ENCODE data around the gene SSC4D.
"Not testable (repeated sequence)": the region's sequence is repeated elsewhere in the genome, so short reads cannot be mapped to it uniquely, and the experiment has no call there.

The SSC4D gene

DNA sequence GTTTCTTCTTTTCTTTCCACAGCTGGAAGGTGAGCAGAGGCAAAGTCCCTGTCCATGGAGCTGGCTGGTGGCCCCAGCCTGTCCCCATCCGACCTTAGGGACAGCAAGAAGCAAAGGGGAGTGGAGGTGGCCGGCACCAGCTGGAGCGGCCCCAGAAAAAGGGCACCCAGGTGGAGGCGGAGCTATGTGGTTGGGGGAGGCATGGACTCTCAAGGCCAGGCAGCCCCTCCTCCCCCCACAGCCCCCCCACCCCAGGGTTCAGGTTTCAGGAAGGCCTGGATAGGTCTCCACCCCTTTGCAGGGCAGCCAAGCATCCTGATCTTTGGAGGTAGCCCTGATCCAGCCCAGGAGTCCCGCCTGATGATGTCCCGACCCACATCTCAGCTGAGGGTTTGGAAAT, at the start of gene SSC4D:
TSS of gene SSC4D (minus strand) at position 161 of the 400 bp plus-strand sequence. CDS start 5,258 bp downstream, outside the sequence.
- no peak for DNase-seq

DNA sequence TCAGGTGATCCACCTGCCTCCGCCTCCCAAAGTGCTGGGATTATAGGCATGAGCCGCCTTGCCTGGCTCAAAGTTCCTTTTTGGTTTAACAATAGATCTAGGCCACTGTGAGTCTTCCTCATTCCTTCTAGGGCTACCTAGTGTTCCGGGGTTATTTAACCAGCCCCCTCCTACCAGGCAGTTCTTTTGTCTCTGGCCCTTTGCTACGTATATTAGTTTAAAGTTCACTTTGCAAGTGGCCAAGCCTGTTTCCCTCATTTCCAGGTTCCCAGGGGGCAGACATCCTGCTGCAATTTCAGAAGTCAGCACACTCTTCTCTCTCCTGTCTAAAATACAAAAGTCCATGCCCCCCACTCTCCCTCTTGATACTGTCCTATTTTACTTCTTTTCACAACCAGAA, 49.0 kb upstream of the SSC4D start:
- not testable (repeated sequence) for DNase-seq

DNA sequence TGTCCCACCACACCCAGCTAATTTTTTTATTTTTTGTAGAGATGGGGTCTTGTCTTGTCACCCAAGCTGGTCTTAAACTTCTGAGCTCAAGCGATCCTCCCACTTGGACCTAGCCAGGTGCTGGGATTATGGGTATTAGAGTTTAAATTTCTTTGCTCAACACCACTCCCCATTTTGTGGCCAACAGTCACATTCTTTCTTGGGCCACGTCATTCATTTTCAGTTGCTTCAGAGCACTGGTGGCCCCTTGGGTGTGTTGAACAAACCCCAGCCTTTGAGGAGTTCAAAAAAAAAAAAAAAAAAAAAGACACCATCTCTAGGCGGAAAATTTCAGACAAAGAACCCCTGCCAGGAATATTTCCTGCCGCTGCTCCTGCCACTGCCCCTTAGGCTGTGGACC, 47.5 kb upstream of the SSC4D start:
- not testable (repeated sequence) for DNase-seq

DNA sequence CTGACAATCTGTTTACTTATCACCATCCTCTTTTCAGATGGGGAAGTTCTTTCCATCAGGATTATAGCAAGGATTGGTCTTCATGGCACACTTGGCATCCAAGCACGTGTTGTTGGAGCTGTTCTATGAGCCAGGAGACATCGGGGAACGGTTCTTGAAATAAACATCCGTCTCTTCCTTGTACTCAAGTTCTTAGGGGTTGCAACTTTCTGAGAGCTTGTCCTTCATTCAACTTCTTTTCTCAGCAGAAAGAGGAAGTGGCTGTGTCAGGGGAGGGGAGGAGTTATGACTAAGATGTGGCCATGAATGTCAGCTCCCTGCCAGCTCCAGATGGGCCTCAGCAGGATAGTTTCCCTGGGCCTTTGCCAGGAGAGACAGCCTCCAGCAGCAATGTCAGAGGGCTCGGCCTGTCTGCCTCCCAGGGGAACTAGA, 36.1 kb upstream of the SSC4D start:
- not testable (repeated sequence) for DNase-seq

DNA sequence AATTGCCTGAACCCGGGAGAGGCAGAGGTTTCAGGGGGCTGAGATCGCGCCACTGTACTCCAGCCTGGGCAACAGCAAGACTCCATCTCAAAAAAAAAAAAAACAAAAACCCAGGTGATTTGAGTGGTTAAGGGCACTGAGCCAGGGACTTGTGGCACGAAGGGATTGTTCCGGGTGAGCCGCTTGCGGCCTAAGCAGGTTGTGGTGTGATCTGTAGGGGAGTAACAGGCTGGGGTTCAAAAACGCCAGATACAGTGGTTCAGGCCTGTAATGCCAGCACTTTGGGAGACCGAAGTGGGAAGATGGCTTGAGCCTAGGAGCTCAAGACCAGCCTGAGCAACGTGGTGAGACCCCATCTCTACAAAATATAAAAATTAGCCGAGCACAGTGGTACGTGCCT, 34.3 kb upstream of the SSC4D start:
- DNase-seq: not testable (repeated sequence)

DNA sequence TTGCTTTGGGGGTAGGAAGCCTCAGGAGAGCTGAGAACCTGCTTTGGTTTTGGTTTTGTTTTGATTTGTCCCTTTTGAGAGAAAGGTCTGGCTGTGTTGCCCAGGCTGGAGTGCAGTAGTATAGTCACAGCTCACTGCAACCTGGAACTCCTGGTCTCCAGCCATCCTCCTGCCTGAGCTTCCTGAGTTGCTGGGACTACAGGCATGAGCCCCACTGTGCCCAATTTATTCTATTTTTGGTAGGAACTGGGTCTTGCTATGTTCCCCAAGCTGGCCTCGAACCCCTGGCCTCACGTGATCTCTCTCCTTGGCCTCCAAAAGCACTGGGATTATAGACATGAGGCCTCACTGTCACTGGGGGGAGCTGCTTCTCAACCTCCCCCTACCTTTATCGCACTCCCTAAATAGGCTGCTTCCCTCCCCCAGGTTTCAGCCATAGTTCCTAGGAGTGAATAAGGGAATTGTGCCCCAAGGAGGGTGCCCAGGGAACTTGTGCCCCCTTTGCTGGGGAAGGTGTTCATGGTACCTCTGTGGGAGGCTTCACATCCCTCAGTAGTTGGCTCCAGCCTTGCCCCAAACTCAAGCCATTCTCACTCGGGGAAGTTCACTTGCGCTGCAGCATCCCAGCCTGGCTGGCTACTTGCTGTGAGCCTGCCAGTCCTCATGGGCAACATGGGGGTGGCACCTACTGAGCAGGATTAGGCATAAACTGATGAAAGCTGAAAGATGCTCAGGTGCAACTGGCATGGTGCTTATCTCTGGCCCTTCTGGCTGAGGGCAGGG, 33.4 kb upstream of the SSC4D start:
- not testable (repeated sequence) for DNase-seq

DNA sequence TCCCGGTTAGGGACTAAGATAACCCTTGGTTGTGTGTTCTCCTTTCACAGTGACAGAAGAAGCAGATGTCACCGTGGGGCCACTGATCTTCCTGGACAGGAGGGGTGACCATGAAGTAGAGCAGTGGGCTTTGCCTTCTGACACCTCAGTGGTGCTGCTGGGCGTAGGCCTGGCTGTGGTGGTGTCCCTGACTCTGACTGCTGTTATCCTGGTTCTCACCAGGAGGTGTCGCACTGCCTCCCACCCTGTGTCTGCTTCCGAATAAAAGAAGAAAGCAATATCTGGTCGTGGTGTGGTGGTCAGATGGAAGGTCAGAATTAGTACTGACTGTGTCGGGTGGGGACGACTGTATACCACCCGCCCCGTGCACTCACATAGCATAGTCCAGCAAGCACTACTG, 32.3 kb upstream of the SSC4D start:
- DNase-seq: not testable (repeated sequence)

DNA sequence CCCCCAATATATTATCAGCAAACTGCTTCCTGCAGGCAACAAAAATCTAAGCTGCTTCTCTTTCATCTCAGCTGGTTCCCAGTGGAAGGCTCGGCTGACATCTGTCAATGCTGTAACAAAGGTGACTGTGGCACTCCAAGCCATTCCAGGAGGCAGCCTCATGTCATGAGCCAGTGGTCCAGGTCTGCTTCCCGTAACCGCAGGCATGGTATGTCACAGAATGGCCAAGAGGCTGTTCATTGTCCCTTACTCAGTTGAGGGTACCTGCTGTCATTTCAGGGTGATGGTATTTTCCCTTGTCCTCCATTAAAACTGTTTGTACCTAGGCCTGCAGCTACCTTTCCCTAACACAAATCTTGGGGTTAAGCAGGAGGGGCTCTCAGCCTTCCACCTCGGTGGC, 30.9 kb upstream of the SSC4D start:
- not testable (repeated sequence) for DNase-seq

DNA sequence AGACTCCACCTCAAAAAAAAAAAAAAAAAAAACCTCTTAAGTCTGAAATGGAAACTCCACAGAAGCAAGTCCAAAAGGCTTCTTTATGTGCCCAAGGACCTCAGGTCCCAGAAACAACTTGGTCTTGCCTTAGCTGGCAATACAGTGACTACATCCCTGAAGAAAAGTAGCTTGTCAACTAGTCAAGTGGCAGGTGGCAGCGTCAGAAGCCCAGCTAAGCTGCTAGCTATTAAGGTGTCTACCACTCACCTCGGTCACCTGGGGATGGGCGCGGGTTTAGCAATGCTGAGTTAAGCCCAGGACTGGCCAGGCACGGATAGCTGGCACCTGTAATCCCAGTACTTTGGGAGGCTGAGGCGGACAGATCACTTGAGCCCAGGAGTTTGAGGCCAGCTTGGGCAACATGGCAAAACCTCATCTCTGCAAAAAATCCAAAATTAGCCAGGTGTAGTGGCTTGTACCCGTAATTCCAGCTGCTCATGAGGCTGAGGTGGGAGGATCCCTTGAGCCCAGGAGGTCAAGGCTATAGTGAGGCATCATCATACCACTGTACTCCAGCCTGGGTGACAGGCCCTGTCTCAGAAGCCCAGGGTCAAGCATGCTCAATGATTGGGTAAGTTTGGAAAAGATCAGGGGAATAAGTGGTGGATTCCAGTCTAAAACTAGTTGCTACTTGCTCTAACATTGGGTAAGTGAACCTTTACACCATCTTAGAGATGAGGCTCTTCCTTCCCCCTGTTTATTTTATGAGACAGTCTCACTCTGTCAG, 29.8 kb upstream of the SSC4D start:
- DNase-seq: not testable (repeated sequence)

DNA sequence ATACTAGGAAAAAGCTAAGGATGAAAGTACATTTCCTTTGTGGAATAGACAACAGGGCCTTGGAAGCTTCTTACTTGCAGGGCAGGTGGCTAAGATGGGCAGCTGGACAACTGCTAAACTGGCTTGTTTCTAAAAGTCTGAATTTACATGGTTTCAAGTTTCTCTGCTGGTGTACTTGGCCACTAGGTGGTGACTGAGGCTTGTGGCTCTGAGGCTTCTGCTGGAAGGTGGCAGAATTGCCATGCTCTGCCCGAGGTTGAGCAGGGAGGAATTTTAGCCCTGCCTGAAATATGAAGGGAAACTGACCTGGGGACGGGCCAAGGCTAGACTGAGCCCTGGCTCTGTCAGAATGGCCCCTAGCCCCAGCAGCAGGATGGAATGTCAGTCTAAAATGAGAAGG, 28.4 kb upstream of the SSC4D start:
- DNase-seq: peak; percentile 48

DNA sequence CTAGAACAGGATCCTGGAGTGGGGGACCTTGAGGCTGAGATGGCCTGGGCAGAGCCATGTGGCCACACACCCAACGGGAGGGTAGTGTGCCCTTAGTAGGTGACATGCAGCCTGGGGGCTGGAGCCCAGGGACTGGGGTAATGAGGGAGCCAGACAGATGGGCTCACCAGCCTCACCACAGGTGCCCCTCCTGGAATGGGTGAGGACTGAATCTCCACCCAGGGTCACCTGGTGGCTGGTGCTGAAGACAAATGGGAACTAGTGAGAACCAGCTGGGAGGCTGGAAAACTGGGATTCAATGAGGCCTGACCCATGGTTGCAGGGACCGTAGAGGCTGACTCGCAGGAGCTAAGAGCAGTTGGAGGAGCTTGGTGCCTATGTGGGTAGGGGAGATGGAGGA, 21.3 kb upstream of the SSC4D start:
- DNase-seq: no peak

DNA sequence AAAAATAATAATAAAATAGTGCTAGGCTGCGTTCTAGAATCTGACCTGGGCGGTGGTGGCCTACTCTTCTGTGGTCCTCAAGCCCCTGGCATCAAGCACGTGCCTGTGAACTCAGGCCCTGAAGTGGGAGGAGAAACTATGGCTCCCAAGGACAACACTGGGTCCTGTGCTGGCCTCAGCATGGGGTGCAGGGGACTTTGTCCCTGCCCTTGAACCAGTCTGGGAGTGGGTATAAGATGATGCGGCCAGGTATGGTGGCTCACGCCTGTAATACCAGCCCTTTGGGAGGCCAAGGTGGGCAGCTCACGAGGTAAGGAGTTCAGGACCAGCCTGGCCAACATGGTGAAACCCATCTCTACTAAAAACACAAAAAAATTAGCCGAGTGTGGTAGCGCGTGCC, 20.7 kb upstream of the SSC4D start:
- no peak for DNase-seq

DNA sequence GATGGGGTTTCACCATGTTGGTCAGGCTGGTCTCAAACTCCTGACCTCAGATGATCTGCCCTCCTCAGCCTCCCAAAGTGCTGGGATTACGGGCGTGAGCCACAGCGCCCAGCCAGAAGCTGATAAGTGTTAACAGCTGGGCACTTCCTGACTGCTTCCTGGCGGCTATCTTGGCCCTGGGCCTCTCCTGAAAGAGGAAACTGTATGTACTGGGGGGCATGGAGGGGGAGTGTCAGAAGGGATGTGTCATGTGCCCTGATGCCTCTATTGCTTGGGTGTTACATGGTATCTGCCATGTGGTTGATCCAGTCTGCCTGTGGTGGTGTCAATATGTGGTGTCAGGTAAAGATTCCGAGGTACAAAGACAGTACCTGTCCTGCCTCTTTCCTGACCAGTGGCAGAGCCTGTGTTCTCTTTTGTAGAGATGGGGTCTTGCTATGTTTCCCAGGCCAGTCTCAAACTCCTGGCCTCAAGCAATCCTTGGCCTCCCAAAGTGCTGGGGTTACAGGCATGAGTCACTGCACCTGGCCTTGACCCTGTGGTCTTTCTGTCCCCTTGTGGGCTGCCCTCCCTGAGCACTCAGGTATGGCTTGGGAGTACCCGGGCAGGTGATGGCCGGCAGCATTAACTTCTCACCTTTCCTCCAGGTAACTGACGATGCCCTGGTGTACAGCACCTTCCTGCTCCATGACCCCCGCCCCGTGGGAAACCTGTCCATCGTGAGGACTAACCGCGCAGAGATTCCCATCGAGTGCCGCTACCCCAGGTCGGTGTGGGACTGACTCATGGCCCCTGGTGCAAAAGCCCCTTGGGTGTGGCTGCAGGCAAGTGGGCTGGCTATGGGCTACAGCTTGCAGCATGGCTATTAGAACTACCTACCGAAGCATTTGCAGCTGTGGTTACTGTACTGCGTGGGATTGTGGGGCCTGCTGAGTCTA, 19.6 kb upstream of the SSC4D start:
- no peak for DNase-seq

DNA sequence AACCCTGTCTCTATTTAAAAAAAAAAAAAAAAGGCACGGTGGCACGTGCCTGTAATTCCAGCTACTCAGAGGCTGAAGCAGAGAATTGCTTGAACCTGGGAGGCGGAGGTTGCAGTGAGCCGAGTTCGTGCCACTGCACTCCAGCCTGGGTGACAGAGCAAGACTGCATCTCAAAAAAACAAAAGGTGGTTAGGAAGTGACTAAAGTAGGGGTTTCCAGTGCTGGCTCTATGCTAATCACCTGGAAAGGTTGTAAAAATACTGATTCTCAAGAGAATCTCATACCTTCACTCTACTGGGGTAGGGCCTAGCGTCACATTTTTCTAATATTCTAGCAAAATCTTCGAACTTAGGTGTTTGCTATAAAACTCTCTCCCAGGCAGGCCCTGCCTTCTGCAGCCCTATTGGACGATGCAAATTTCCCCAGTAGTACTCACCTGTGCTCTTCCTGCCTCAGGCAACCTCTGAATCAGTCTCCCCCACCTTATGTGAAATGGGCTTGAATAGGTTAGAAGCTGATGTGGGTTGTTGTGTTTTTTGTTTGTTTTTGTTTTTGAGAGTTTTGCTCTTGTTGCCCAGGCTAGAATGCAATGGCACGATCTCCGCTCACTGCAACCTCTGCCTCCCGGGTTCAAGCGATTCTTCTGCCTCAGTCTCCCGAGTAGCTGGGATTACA, 18.8 kb upstream of the SSC4D start:
- DNase-seq: no peak

DNA sequence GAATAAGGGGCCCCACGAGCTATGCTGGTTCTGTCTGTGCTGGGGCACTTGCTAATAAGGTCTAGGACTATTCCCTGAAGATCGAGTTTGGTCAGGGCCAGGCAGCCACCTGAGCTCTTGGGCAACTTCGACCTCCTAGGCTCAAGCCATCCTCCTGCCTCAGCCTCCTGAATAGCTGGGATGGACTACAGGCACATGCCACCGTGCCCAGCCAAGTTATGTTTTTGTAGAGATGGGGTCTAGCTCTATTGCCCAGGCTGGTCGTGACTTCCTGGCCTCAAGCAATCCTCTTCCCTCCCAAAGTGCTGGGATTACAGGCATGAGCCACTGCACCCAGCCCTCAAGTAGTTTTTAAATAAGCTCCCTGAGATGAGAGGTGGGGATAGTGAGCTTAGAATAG, 18.1 kb upstream of the SSC4D start:
- no peak for DNase-seq

DNA sequence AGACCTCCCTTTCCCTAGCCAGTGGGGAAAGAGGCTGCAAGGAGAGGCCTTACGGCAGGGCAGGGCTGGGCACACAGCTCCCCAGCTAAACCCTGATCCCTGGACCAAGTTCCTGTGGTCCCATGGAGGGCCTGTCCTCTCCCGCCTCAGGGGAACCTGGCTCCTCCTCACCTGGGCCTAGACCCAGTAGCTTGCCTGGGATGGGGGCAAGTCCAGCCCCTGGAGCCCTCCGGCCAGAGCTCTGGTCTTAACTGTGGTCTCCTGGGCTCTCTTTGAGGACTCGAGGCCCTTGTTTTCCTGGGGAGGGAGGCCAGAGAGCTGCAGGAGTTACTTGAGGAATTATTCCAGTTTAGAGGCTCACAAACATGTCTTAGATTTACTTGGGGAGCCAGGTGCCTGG, 16.7 kb upstream of the SSC4D start:
- no peak for DNase-seq

DNA sequence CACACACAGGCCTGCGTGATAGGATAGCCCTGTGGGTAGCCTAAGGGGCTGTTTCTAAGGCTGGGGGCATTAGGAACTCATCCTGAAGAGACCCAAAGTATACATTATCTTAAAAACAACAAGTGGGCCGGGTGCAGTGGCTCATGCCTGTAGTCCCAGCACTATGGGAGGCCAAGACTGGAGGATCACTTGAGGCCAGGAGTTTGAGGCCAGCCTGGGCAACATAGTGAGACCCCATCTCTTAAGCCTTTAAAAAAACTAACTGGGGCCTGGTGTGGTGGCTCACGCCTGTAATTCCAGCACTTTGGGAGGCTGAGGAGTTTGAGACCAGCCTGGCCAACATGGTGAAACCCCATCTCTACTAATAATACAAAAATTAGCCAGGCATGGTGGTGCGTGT, 16.1 kb upstream of the SSC4D start:
- DNase-seq: not testable (repeated sequence)

DNA sequence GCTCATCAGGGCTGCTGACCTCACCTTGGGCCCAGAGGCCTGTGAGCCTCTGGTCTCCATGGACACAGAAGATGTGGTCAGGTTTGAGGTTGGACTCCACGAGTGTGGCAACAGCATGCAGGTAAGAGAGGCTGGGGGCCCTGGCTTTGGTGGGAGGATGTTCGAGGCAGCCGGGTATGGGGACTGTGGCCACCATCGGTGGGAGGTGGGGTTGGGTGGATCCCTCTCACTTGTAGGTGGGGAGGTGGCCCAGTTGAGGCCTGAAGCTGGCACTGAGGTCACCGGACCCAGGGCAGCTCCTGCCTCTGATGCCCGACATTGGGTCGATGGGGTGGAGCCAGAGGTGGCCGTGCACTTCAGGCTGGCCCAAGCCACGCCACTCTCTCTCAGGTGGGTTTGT, 15.7 kb upstream of the SSC4D start:
- no peak for DNase-seq

DNA sequence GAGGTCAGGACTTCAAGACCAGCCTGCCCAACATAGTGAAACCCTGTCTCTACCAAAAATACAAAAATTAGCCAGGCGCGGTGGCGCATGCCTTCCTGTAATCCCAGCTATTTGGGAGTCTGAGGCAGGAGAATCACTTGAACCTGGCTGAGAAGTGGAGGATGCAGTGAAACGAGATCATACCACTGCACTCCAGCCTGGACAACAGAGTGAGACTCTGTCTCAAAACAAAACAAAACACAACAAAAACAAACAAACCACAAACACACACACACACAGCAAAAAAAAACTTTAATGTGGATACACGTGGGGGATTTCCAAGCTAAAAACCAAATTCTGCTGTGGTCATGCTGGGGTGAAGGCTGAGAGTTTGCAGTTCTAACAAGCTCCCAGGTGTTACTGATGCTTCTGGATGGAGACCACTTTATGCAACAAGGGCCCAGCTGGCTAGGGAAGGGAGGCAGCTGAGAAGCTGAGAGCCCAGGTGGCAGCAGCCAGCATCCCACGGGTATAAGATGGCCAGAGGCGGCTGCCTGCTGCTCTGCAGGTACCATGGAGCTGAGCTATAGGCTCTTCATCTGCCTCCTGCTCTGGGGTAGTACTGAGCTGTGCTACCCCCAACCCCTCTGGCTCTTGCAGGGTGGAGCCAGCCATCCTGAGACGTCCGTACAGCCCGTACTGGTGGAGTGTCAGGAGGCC, 15.1 kb upstream of the SSC4D start, which contains the start of gene ZP3:
TSS of gene ZP3 (plus strand) at position 538 of the 699 bp plus-strand sequence. CDS start at position 553, 15 bp downstream.
- DNase-seq: no peak

DNA sequence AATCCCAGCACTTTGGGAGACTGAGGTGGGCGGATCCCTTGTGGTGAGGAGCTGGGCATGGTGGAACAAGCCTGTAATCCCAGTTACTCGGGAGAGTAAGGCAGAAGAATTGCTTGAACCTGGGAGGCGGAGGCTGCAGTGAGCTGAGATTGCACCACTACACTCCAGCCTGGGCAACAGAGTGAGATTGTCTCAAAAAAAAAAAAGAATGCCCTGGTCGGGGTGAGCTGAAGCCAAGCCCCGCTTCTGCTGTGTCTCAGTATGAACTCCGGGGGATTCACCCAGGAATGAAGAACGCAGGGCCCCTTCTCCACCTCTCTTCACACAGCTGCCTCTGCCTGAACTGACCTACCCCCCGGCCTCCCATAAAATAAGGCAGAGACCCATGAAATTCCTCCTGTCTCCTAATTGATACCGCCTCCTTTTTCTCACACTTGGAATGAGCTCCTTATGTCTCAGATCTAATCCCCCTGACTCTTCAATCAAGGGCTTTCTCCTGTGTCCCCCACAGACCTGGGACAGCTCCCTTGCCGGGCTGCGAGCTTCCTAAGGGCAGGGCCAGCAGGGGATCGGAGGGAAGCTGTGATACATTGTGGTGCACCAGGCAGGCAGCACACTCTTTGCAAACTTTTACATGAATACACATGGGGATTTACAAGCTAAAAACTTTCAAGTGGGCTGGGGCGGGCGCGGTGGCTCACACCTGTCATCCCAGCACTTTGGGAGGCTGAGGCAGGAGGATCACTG, 14.3 kb upstream of the SSC4D start:
- no peak for DNase-seq

DNA sequence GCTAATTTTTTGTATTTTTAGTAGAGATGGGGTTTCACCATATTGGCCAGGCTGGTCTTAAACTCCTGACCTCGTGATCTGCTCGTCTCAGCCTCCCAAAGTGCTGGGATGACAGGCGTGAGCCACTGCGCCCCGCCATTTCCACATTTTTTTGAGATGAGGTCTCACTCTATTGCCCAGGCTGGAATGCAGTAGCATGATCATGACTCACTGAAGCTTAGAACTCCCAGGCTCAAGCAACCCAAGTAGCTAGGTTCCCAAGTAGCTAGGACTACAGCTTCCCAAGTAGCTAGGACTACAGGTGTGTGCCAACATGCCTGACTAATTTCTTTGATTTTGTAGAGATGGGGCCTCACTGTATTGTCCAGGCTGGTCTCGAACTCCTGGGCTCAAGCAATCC, 11.6 kb upstream of the SSC4D start:
- DNase-seq: not testable (repeated sequence)

Data from retina (tissue), 1 donor.